Endothelial cell of umbilical vein (primary cell): ENCODE data around the gene TKT. TPM values are rescaled to one million over a fixed set of nuclear protein-coding genes. Genes with fewer than 3 reads are reported as not detected.

Experiments used
- BruUV-seq: library from RNA; stranded (reverse); fragments of 400-500 nt; replicated peaks from 2 replicates; lab custom pipeline; 2021; lab: Mats Ljungman, UMichigan
- CTCF ChIA-PET: fragments of 300-600, 350-600 bp; sonication (Branson Sonifier 250); formaldehyde crosslinking; loops from one replicate; lab custom pipeline; 2021; ENCODE audit warnings: antibody characterized with exemption, inconsistent platforms; lab: Charles Lee
- POLR2A ChIA-PET: fragments of 300-600, 350-600 bp; sonication (Branson Sonifier 250); formaldehyde crosslinking; loops from one replicate; lab custom pipeline; 2021; ENCODE audit warnings: antibody characterized with exemption, inconsistent platforms; lab: Charles Lee
- DNase-seq: peaks from one replicate; pipeline ENCODE4 v3.0.0-alpha.2; 2011; ENCODE audit warnings: low read depth, low spot score
- FAIRE-seq: peaks from 2 replicates; lab custom pipeline; 2011; peaks lifted over from hg19 to GRCh38; lab: Jason Lieb, UNC
- H2AFZ ChIP-seq: 2 replicates; pipeline ENCODE4 v1.6.0; 2012; ENCODE audit warnings: low read depth, low read length, control low read depth, inconsistent platforms
- H3K27ac ChIP-seq: 2 replicates; pipeline ENCODE4 v1.5.1; 2011; ENCODE audit warnings: low read depth, mild to moderate bottlenecking, control low read depth, low read length, moderate library complexity; ENCODE audit not compliant: insufficient read depth
- H3K27me3 ChIP-seq, 2 experiments: 2 replicates each; pipeline versions ENCODE4 v1.6.0 to v1.6.1; 2011; ENCODE audit warnings: low read length in 2 of 2, mixed read lengths in 1 of 2; ENCODE audit not compliant: control insufficient read depth in 2 of 2, insufficient read depth in 2 of 2
- H3K36me3 ChIP-seq, 2 experiments: 2 replicates in 1 of 2; 3 replicates in 1 of 2; pipeline ENCODE4 v1.5.1; 2011; ENCODE audit warnings: low read length in 2 of 2, mild to moderate bottlenecking in 1 of 2, moderate library complexity in 1 of 2; ENCODE audit not compliant: control insufficient read depth in 2 of 2, insufficient read depth in 2 of 2; ENCODE audit errors: extremely low read depth in 1 of 2
- H3K4me1 ChIP-seq: 3 replicates; pipeline ENCODE4 v1.5.1; 2011; ENCODE audit warnings: mild to moderate bottlenecking, low read length; ENCODE audit not compliant: control insufficient read depth, insufficient read depth; ENCODE audit errors: extremely low read depth
- H3K4me2 ChIP-seq: 2 replicates; pipeline ENCODE4 v1.6.1; 2011; ENCODE audit warnings: low read length, control low read depth, mixed read lengths; ENCODE audit not compliant: insufficient read depth
- H3K4me3 ChIP-seq, 3 experiments: fragments of 200-600 bp in 1 of 3; sonication (generic), shearing (Covaris generic) in 1 of 3; replicated peaks in 1 of 3; 2 replicates each; pipeline ENCODE4 v1.5.1; 2011 to 2016; ENCODE audit warnings: control low read depth in 3 of 3, low read length in 3 of 3, mild to moderate bottlenecking in 2 of 3, inconsistent platforms in 1 of 3, low read depth in 1 of 3, moderate library complexity in 1 of 3; ENCODE audit not compliant: insufficient read depth in 1 of 3
- H3K79me2 ChIP-seq: 2 replicates; pipeline ENCODE4 v1.6.0; 2012; ENCODE audit warnings: low read length, inconsistent platforms; ENCODE audit not compliant: control insufficient read depth, insufficient read depth
- H3K9ac ChIP-seq: replicated peaks from 2 replicates; pipeline ENCODE3; 2011; ENCODE audit warnings: low read length, control low read depth; ENCODE audit not compliant: insufficient read depth; ENCODE audit errors: extremely low read depth
- H3K9me1 ChIP-seq: replicated peaks from 3 replicates; pipeline ENCODE4 v1.6.0; 2011; ENCODE audit warnings: mild to moderate bottlenecking, low read length; ENCODE audit not compliant: control insufficient read depth, insufficient read depth; ENCODE audit errors: extremely low read depth
- H3K9me3 ChIP-seq: replicated peaks from 2 replicates; pipeline ENCODE4 v1.5.1; 2012; ENCODE audit warnings: low read length, inconsistent platforms; ENCODE audit not compliant: control insufficient read depth, insufficient read depth
- H4K20me1 ChIP-seq: replicated peaks from 2 replicates; pipeline ENCODE3; 2011; ENCODE audit warnings: mild to moderate bottlenecking, low read length; ENCODE audit not compliant: control insufficient read depth, insufficient read depth; ENCODE audit errors: extremely low read depth
- EZH2 ChIP-seq: IDR thresholded peaks from 2 replicates; pipeline ENCODE4 v1.6.1; 2012; ENCODE audit warnings: borderline replicate concordance, low read depth, mild to moderate bottlenecking, moderate library complexity, low read length, inconsistent platforms; ENCODE audit not compliant: severe bottlenecking
- FOS ChIP-seq: IDR thresholded peaks from 2 replicates; pipeline ENCODE4 v1.6.1; 2011; ENCODE audit warnings: mild to moderate bottlenecking, low read length, moderate library complexity, borderline replicate concordance; ENCODE audit not compliant: insufficient read depth
- GATA2 ChIP-seq: IDR thresholded peaks from 2 replicates; pipeline ENCODE4 v1.7.0; 2011; ENCODE audit warnings: low read depth, mild to moderate bottlenecking, moderate library complexity, mixed read lengths, low read length; ENCODE audit not compliant: insufficient read length, insufficient read depth
- JUN ChIP-seq: IDR thresholded peaks from 2 replicates; pipeline ENCODE4 v1.6.1; 2011; ENCODE audit warnings: borderline replicate concordance, low read depth; ENCODE audit not compliant: insufficient read length, insufficient read depth
- MYC ChIP-seq: IDR thresholded peaks from one replicate; pipeline ENCODE4 v1.6.1; 2011; ENCODE audit warnings: mild to moderate bottlenecking, low read depth, low read length
- POLR2A ChIP-seq: IDR thresholded peaks from 2 replicates; pipeline ENCODE4 v1.6.1; 2012; ENCODE audit warnings: low read depth, mild to moderate bottlenecking, control low read depth, low read length
- POLR2AphosphoS5 ChIP-seq: IDR thresholded peaks from 2 replicates; pipeline ENCODE4 v1.6.1; 2012; ENCODE audit warnings: low read depth, mild to moderate bottlenecking, control low read depth, low read length, moderate library complexity; ENCODE audit not compliant: insufficient read depth
- dilution Hi-C: fragments of 300-500 bp; cut with MboI; formaldehyde crosslinking; loops from one replicate; pipeline ENCODE4 v1.15.0; 2019; ENCODE audit warnings: low sequenced_read_pairs; ENCODE audit not compliant: extremely low pct_ligation_motif_present
- intact Hi-C: fragments of 100-400 bp; cut with micrococcal nuclease; formaldehyde crosslinking; loops from one replicate; pipeline ENCODE4 v1.10.0; 2022
- polyA plus RNA-seq, 4 experiments: library from polyadenylated mRNA; depleted of rRNA in 3 of 4; stranded (reverse) in 3 of 4; unstranded in 1 of 4; fragments of >200 nt; gene quantifications; 2 replicates each; pipeline versions ENCODE4 v1.2.1 to v1.2.3, GENCODE V29; 2011 to 2012; ENCODE audit warnings: missing spikeins in 1 of 4
- total RNA-seq: library from RNA; stranded (reverse); gene quantifications from 2 replicates; pipeline ENCODE4 v1.2.3, GENCODE V29; 2021
- TF ChIP-seq, protein P1 (sequence below): IDR thresholded peaks from 2 replicates; pipeline ENCODE4 v1.6.1; 2011; ENCODE audit not compliant: insufficient read depth, insufficient read length
- TF ChIP-seq, protein P2 (sequence below), 2 donors: IDR thresholded peaks; 1 replicate in 1 of 2; 2 replicates in 1 of 2; pipeline ENCODE4 v1.5.1; 2011; ENCODE audit warnings: low read length in 2 of 2, mild to moderate bottlenecking in 2 of 2, moderate library complexity in 2 of 2, control low read depth in 1 of 2, inconsistent platforms in 1 of 2, low read depth in 1 of 2; ENCODE audit not compliant: insufficient read depth in 1 of 2; ENCODE audit errors: extremely low read depth in 1 of 2

TKT gene
- total and polyA plus RNA-seq, 2 donors (not counting 3 experiments of a cell fraction or from before 2014, with no cell fraction given) = 287 to 586 TPM

DNA sequence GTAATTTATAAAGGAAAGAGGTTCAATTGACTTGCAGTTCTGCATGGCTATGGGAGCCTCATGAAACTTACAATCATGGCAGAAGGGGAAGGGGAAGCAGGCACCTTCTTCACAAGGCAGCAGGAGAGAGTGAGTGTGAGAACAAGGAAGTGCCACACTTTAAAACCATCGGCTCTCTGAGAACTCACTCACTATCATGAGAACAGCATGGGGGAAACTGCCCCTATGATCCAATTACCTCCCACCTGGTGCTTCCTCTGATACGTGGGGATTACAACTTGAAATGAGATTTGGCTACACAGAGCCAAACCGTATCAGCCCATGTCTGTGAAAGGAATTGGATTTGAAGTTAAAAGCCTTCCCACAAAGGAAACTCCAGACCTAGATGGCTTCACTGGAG lies 39.1 kb downstream of the TKT start:
- Histone ChIP-seq H4K20me1 (no peaks in the 10 kb centered on the region), H3K4me2 (no peak overlapping the region), H2AFZ (no peak overlapping the region), H3K4me1 (no peaks in the 10 kb centered on the region), H3K9me1 (no peaks in the 10 kb centered on the region), H3K9ac (no peak overlapping the region), H3K27ac (no peak overlapping the region), H3K27me3 (no peaks in the 10 kb centered on the region), H3K36me3 (no peaks in the 10 kb centered on the region), H3K4me3 (no peak overlapping the region), H3K9me3 (no peaks in the 10 kb centered on the region), H3K79me2 (no peaks in the 10 kb centered on the region)
- ChIA-PET POLR2A (no interaction called here), CTCF (interaction anchor here (0.6 kb wide), 1 partner anchor 102 kb away, joined by 3 read pairs; no protein-coding TSS in a partner anchor)
- intact Hi-C loops = no loop called here
- DNase-seq = no peak
- TF ChIP-seq, protein P1, sequence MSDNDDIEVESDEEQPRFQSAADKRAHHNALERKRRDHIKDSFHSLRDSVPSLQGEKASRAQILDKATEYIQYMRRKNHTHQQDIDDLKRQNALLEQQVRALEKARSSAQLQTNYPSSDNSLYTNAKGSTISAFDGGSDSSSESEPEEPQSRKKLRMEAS = no peak
- no peak for TF ChIP-seq FOS
- TF ChIP-seq, protein P2, sequence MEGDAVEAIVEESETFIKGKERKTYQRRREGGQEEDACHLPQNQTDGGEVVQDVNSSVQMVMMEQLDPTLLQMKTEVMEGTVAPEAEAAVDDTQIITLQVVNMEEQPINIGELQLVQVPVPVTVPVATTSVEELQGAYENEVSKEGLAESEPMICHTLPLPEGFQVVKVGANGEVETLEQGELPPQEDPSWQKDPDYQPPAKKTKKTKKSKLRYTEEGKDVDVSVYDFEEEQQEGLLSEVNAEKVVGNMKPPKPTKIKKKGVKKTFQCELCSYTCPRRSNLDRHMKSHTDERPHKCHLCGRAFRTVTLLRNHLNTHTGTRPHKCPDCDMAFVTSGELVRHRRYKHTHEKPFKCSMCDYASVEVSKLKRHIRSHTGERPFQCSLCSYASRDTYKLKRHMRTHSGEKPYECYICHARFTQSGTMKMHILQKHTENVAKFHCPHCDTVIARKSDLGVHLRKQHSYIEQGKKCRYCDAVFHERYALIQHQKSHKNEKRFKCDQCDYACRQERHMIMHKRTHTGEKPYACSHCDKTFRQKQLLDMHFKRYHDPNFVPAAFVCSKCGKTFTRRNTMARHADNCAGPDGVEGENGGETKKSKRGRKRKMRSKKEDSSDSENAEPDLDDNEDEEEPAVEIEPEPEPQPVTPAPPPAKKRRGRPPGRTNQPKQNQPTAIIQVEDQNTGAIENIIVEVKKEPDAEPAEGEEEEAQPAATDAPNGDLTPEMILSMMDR (IDR thresholded peaks at IDR 0.05; ENCODE audit: extremely low read depth in 1 of 2, insufficient read depth in 1 of 2, low read depth in 1 of 2, low read length in 2 of 2) = no peak
- no peak for TF ChIP-seq EZH2
- TF ChIP-seq MYC = no peak
- no peak for TF ChIP-seq POLR2AphosphoS5
- no peak for TF ChIP-seq GATA2
- TF ChIP-seq JUN = no peak
- TF ChIP-seq POLR2A = no peak
- dilution Hi-C loops = no loop called here
- no peak for FAIRE-seq
- no TSS peak for BruUV-seq
